Measurements from ENCODE around the gene IFT43. TPM values are rescaled to one million over a fixed set of nuclear protein-coding genes. Genes with fewer than 3 reads are reported as not detected.

The IFT43 gene
- total and polyA plus RNA-seq, 2 donors (not counting 1 experiment from before 2014, with no cell fraction given) = 35.2 to 54.9 TPM

DNA sequence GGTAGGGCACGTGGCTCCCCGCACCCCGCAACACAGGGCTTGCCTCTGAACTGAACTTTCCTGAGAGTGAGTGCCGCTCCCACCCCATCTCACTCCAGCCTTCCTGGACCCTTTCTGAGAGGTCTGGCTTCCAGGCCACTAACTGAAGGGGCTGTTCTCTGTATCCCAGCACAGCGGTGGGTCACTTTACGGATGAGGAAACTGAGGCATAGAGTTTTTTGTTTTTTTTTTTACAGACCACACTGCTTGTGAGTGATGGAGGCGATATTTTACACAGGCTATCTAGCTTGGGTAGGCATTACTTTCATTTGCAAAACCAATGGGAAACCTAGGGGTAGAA lies 2.6 kb upstream of the IFT43 start:
- Histone ChIP-seq H4K20me1 (ENCODE audit: control insufficient read depth, extremely low read depth, insufficient read depth, low read length) (no peaks in the 10 kb centered on the region), H3K4me3 (replicated peaks in 1 of 4; ENCODE audit: control extremely low read depth in 1 of 4, insufficient read depth in 1 of 4, low read depth in 3 of 4, low read length in 4 of 4) (peak overlapping the region; percentile 35 to 78 (median 41)), H3K27me3 (ENCODE audit: control insufficient read depth, insufficient read depth, low read length) (no peaks in the 10 kb centered on the region), H3K79me2 (ENCODE audit: control insufficient read depth, insufficient read depth, low read length) (no peaks in the 10 kb centered on the region), H3K27ac (ENCODE audit: insufficient read depth, low read length) (no peak overlapping the region), H3K36me3 (ENCODE audit: control insufficient read depth, insufficient read depth, low read length) (no peaks in the 10 kb centered on the region), H3K4me2 (ENCODE audit: extremely low read depth, insufficient read depth, low read length) (peak overlapping the region; percentile 86), H3K9ac (ENCODE audit: insufficient read depth, low read length) (peak overlapping the region; percentile 55), H3K9me3 (ENCODE audit: control insufficient read depth, insufficient read depth, low read depth, low read length) (no peaks in the 10 kb centered on the region), H3K4me1 (ENCODE audit: control insufficient read depth, extremely low read depth, insufficient read depth, low read length) (peaks cover 28% of the 10 kb centered on the region), H2AFZ (ENCODE audit: low read length) (peak overlapping the region; percentile 70)
- TF ChIP-seq EZH2 (IDR thresholded peaks at IDR 0.05; ENCODE audit: low read length, missing control alignments) = no peak
- TF ChIP-seq, protein P1, sequence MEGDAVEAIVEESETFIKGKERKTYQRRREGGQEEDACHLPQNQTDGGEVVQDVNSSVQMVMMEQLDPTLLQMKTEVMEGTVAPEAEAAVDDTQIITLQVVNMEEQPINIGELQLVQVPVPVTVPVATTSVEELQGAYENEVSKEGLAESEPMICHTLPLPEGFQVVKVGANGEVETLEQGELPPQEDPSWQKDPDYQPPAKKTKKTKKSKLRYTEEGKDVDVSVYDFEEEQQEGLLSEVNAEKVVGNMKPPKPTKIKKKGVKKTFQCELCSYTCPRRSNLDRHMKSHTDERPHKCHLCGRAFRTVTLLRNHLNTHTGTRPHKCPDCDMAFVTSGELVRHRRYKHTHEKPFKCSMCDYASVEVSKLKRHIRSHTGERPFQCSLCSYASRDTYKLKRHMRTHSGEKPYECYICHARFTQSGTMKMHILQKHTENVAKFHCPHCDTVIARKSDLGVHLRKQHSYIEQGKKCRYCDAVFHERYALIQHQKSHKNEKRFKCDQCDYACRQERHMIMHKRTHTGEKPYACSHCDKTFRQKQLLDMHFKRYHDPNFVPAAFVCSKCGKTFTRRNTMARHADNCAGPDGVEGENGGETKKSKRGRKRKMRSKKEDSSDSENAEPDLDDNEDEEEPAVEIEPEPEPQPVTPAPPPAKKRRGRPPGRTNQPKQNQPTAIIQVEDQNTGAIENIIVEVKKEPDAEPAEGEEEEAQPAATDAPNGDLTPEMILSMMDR (conservative IDR thresholded peaks at IDR 0.05 in 1 of 2, IDR thresholded peaks at IDR 0.05 in 1 of 2; ENCODE audit: low read depth in 1 of 2, low read length in 2 of 2) = no peak
- DNase-seq (ENCODE audit: low read depth in 2 of 2) = no peak

DNA sequence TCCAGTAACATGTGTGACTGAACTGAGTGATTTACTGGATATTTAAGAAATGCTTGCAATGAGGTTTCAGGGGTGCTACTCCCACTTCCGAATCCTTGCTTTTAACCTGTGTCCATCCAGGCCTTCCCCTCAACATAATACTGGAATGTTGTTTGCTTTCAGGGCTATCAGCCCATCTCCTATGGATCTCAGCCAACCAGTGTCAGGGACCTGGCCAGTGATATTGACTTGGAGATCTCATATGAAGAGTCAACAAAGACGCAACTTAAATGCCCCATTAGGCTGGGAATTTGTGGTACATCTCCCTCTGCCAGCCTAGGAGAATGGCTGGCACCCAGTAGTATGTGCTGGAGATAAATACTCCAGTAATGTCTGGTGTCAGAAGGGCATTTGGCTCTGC lies 889 bp upstream of the IFT43 start:
- Histone ChIP-seq H3K4me3 (replicated peaks in 1 of 4; ENCODE audit: control extremely low read depth in 1 of 4, insufficient read depth in 1 of 4, low read depth in 3 of 4, low read length in 4 of 4) (no peak overlapping the region), H3K36me3 (ENCODE audit: control insufficient read depth, insufficient read depth, low read length) (no peaks in the 10 kb centered on the region)

DNA sequence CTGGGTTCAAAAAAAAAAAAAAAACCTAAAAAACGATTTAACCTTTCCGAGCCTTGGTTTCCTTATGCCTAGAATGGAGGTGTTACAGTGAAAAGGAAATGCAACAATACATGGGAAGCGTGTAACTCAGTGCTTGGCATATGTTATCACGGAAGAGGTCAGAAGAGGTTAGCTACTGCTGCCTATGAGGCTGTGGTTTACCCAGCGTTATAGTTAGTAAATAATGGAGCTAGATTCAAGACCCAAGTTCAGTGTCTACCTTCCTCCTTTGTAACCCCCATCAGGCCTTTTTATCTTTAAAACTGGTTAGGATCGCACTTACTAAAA lies 839 bp downstream of the IFT43 start:
- Histone ChIP-seq H3K9me3 (ENCODE audit: control insufficient read depth, insufficient read depth, low read depth, low read length) (no peaks in the 10 kb centered on the region), H3K4me1 (ENCODE audit: control insufficient read depth, extremely low read depth, insufficient read depth, low read length) (peaks cover 7% of the 10 kb centered on the region), H3K9ac (ENCODE audit: insufficient read depth, low read length) (peak overlapping the region; percentile 91), H4K20me1 (ENCODE audit: control insufficient read depth, extremely low read depth, insufficient read depth, low read length) (no peaks in the 10 kb centered on the region), H3K4me3 (replicated peaks in 1 of 4; ENCODE audit: control extremely low read depth in 1 of 4, insufficient read depth in 1 of 4, low read depth in 3 of 4, low read length in 4 of 4) (peak overlapping the region; percentile 68 to 91 (median 80)), H2AFZ (ENCODE audit: low read length) (no peak overlapping the region), H3K36me3 (ENCODE audit: control insufficient read depth, insufficient read depth, low read length) (no peaks in the 10 kb centered on the region), H3K4me2 (ENCODE audit: extremely low read depth, insufficient read depth, low read length) (peak overlapping the region; percentile 94), H3K27me3 (ENCODE audit: control insufficient read depth, insufficient read depth, low read length) (no peaks in the 10 kb centered on the region), H3K79me2 (ENCODE audit: control insufficient read depth, insufficient read depth, low read length) (no peaks in the 10 kb centered on the region), H3K27ac (ENCODE audit: insufficient read depth, low read length) (peak overlapping the region; percentile 88)
- TF ChIP-seq EZH2 (IDR thresholded peaks at IDR 0.05; ENCODE audit: low read length, missing control alignments) = no peak
- TF ChIP-seq, protein P1 (conservative IDR thresholded peaks at IDR 0.05 in 1 of 2, IDR thresholded peaks at IDR 0.05 in 1 of 2; ENCODE audit: low read depth in 1 of 2, low read length in 2 of 2) = no peak
- DNase-seq (ENCODE audit: low read depth in 2 of 2) = no peak

More for the DNA sequence above, 889 bp upstream of the IFT43 start:
- no peak for DNase-seq (ENCODE audit: low read depth in 2 of 2)
- no peaks in the 10 kb centered on the region for H3K79me2 ChIP-seq (ENCODE audit: control insufficient read depth, insufficient read depth, low read length)
- no peak overlapping the region for H3K4me2 ChIP-seq (ENCODE audit: extremely low read depth, insufficient read depth, low read length)
- TF ChIP-seq, protein P1 (conservative IDR thresholded peaks at IDR 0.05 in 1 of 2, IDR thresholded peaks at IDR 0.05 in 1 of 2; ENCODE audit: low read depth in 1 of 2, low read length in 2 of 2) = no peak
- no peak for TF ChIP-seq EZH2 (IDR thresholded peaks at IDR 0.05; ENCODE audit: low read length, missing control alignments)
- no peaks in the 10 kb centered on the region for H4K20me1 ChIP-seq (ENCODE audit: control insufficient read depth, extremely low read depth, insufficient read depth, low read length)
- no peak overlapping the region for H2AFZ ChIP-seq (ENCODE audit: low read length)
- H3K9me3 ChIP-seq (ENCODE audit: control insufficient read depth, insufficient read depth, low read depth, low read length) = no peaks in the 10 kb centered on the region
- no peak overlapping the region for H3K9ac ChIP-seq (ENCODE audit: insufficient read depth, low read length)
- no peak overlapping the region for H3K27ac ChIP-seq (ENCODE audit: insufficient read depth, low read length)
- no peaks in the 10 kb centered on the region for H3K27me3 ChIP-seq (ENCODE audit: control insufficient read depth, insufficient read depth, low read length)
- H3K4me1 ChIP-seq (ENCODE audit: control insufficient read depth, extremely low read depth, insufficient read depth, low read length) = peaks cover 20% of the 10 kb centered on the region

All from fibroblast of lung (primary cell).